Measurements from ENCODE around the gene DAW1.

- TF ChIP-seq YY1 (IDR thresholded peaks at IDR 0.05; ENCODE audit: low read depth): no peak
- TF ChIP-seq CTCF (IDR thresholded peaks at IDR 0.05): no peak
- TF ChIP-seq, protein P1, sequence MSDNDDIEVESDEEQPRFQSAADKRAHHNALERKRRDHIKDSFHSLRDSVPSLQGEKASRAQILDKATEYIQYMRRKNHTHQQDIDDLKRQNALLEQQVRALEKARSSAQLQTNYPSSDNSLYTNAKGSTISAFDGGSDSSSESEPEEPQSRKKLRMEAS (IDR thresholded peaks at IDR 0.05; ENCODE audit: low read depth): no peak
- no peak for TF ChIP-seq EZH2phosphoT487 (IDR thresholded peaks at IDR 0.05; ENCODE audit: borderline replicate concordance, low read depth)
- TF ChIP-seq SMC3 (IDR thresholded peaks at IDR 0.05; ENCODE audit: low read depth, low read length): no peak
- no peak for TF ChIP-seq POLR2AphosphoS5 (IDR thresholded peaks at IDR 0.05; ENCODE audit: low read depth, low read length)
- TF ChIP-seq NRF1 (IDR thresholded peaks at IDR 0.05; ENCODE audit: low read depth, low read length): no peak
- no peak for TF ChIP-seq NFIC (IDR thresholded peaks at IDR 0.05; ENCODE audit: borderline replicate concordance)
- no peak for TF ChIP-seq RCOR1 (IDR thresholded peaks at IDR 0.05; ENCODE audit: low read length)
- no peak for TF ChIP-seq GABPA (IDR thresholded peaks at IDR 0.05; ENCODE audit: low read depth)
- no peak for TF ChIP-seq TCF12 (IDR thresholded peaks at IDR 0.05)
- TF ChIP-seq IRF3 (IDR thresholded peaks at IDR 0.05; ENCODE audit: low read depth, low read length): no peak
Observed at GRCh38 chr2:227824711-227825110, 46.7 kb upstream of the DAW1 start.

Measured in SK-N-SH (cell line).